ENCODE results near the gene RBM19. TPM values are rescaled to one million over a fixed set of nuclear protein-coding genes. Genes with fewer than 3 reads are reported as not detected.

RBM19 gene
- total and polyA plus RNA-seq, 3 donors from 2014 or later: 28.9 to 55.4 (median 49.5) TPM

DNA sequence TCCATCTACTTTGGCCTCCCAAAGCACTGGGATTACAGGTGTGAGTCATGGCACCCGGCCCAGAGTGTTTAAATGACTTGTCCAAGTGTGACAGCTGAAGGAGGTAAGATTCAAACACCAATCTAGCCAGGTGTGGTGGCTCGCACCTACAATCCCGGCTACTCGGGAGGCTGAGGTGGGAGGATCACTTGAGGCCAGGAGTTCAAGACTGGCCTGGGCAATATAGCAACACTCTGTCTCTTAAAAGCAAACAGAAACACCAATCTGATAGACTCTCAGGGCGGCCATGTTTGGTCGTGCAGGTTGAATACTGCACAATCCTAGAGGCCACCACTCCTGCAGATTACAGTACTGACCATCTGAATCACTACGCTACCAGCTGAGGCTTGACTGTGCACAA, 68.7 kb downstream of the RBM19 start:
- H3K36me3 ChIP-seq (ENCODE audit: low read depth, missing control alignments): no peaks in the 10 kb centered on the region
- no peak overlapping the region for H3K4me3 ChIP-seq
- H3K27ac ChIP-seq: no peak overlapping the region
- no peaks in the 10 kb centered on the region for H3K4me1 ChIP-seq
- intact Hi-C loops (cut with DNase I; ENCODE audit: low total_unique reads): no loop called here
- no peak for DNase-seq
- 93 to 94% methylated on average over 5 to 7 of the region's 7 CpGs for WGBS, 2 donors
- H3K9me3 ChIP-seq: no peaks in the 10 kb centered on the region
- H3K27me3 ChIP-seq: no peaks in the 10 kb centered on the region
- TF ChIP-seq POLR2A (IDR thresholded peaks at IDR 0.05) (no peak), CTCF (IDR thresholded peaks at IDR 0.05) (no peak)

- Histone ChIP-seq H3K4me3 (no peak overlapping the region), H3K27ac (no peak overlapping the region), H3K9me3 (no peaks in the 10 kb centered on the region), H3K4me1 (no peaks in the 10 kb centered on the region), H3K36me3 (ENCODE audit: low read depth, missing control alignments) (no peaks in the 10 kb centered on the region), H3K27me3 (no peaks in the 10 kb centered on the region)
- TF ChIP-seq POLR2A (IDR thresholded peaks at IDR 0.05) (no peak), CTCF (IDR thresholded peaks at IDR 0.05) (no peak)
- 92 to 94% methylated on average over 4 of the region's 4 CpGs for WGBS, 2 donors
- intact Hi-C loops (cut with DNase I; ENCODE audit: low total_unique reads): no loop called here
- DNase-seq: no peak
Measured at GRCh38 chr12:113896841-113897240, 69.3 kb downstream of the RBM19 start.

GRCh38 chr12:113896194-113896593, 69.9 kb downstream of the RBM19 start:
- Histone ChIP-seq H3K36me3 (ENCODE audit: low read depth, missing control alignments) (no peaks in the 10 kb centered on the region), H3K4me3 (no peak overlapping the region), H3K9me3 (no peaks in the 10 kb centered on the region), H3K27me3 (no peaks in the 10 kb centered on the region), H3K4me1 (no peaks in the 10 kb centered on the region), H3K27ac (no peak overlapping the region)
- no peak for DNase-seq
- WGBS, 2 donors: 89 to 96% methylated on average over 7 of the region's 7 CpGs
- intact Hi-C loops (cut with DNase I; ENCODE audit: low total_unique reads): no loop called here
- TF ChIP-seq POLR2A (IDR thresholded peaks at IDR 0.05) (no peak), CTCF (IDR thresholded peaks at IDR 0.05) (no peak)

- intact Hi-C loops (cut with DNase I; ENCODE audit: low total_unique reads): no loop called here
- Histone ChIP-seq H3K27ac (no peak overlapping the region), H3K4me3 (no peak overlapping the region), H3K4me1 (no peaks in the 10 kb centered on the region), H3K9me3 (no peaks in the 10 kb centered on the region), H3K36me3 (ENCODE audit: low read depth, missing control alignments) (no peaks in the 10 kb centered on the region), H3K27me3 (no peaks in the 10 kb centered on the region)
- WGBS, 2 donors: 91 to 100% methylated on average over 7 of the region's 7 CpGs
- DNase-seq: no peak
- TF ChIP-seq CTCF (IDR thresholded peaks at IDR 0.05): no peak
Measured at GRCh38 chr12:113895176-113895575, 70.9 kb downstream of the RBM19 start.

GRCh38 chr12:113894697-113895096, 71.4 kb downstream of the RBM19 start:
- Histone ChIP-seq H3K27me3 (no peaks in the 10 kb centered on the region), H3K4me3 (no peak overlapping the region), H3K36me3 (ENCODE audit: low read depth, missing control alignments) (no peaks in the 10 kb centered on the region), H3K27ac (no peak overlapping the region), H3K9me3 (no peaks in the 10 kb centered on the region), H3K4me1 (no peaks in the 10 kb centered on the region)
- WGBS, 2 donors: 86 to 96% methylated on average over 5 of the region's 5 CpGs
- TF ChIP-seq CTCF (IDR thresholded peaks at IDR 0.05): no peak
- no peak for TF ChIP-seq POLR2A (IDR thresholded peaks at IDR 0.05)
- DNase-seq: no peak
- intact Hi-C loops (cut with DNase I; ENCODE audit: low total_unique reads): no loop called here
